AG09319 (cell line): Measurements from ENCODE around the gene DIP2C.

ENCODE experiments used
- DNase-seq: peaks from one replicate; pipeline ENCODE4 v3.0.0-alpha.2; 2010; ENCODE audit warnings: low read depth; ENCODE audit errors: extremely low read depth
- TF ChIP-seq, protein P1 (sequence below): IDR thresholded peaks from 2 replicates; pipeline ENCODE4 v1.5.1; 2011; ENCODE audit warnings: low read depth, mild to moderate bottlenecking, inconsistent platforms, low read length, moderate library complexity

DIP2C gene

DNA sequence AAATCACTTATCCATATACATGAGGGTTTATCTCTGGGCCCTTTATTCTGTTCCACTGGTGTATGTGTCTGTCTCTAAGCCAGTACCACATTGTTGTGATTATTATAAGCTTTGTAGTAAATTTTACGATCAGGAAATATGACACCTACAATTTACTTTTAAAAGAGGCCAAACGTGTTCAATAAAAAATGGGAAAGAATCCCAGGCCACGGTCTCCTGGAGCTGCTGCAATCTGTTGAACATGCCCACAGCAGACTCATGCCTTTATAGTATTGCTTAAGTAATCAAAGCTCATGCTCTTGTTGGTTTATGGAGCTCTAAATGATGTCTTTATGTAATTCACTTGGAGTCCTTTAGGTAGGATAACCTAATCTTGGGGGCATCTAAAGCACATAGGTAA, 281.2 kb downstream of the DIP2C start:
- peak; percentile 64 for DNase-seq
- TF ChIP-seq, protein P1, sequence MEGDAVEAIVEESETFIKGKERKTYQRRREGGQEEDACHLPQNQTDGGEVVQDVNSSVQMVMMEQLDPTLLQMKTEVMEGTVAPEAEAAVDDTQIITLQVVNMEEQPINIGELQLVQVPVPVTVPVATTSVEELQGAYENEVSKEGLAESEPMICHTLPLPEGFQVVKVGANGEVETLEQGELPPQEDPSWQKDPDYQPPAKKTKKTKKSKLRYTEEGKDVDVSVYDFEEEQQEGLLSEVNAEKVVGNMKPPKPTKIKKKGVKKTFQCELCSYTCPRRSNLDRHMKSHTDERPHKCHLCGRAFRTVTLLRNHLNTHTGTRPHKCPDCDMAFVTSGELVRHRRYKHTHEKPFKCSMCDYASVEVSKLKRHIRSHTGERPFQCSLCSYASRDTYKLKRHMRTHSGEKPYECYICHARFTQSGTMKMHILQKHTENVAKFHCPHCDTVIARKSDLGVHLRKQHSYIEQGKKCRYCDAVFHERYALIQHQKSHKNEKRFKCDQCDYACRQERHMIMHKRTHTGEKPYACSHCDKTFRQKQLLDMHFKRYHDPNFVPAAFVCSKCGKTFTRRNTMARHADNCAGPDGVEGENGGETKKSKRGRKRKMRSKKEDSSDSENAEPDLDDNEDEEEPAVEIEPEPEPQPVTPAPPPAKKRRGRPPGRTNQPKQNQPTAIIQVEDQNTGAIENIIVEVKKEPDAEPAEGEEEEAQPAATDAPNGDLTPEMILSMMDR: no peak

DNA sequence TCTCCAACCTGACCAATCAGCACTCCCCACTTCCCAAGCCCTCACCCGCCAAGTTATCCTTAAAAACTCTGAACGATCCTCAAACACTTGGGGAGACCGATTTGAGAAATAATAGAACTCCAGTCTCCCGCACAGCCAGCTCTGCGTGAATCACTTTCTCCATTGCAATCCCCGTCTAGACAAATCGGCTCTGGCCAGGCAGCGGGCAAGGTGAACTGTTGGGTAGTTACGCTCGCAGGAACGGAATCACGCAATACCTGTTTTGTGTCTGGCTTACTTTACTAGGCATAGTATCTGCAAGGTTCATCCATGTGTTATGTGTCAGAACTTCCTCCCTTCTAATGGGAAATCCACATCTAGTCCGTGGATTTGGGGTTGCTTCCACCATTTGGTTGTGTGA, 282.5 kb downstream of the DIP2C start:
- no peak for DNase-seq

GRCh38 chr10:405648-406047, 283.8 kb downstream of the DIP2C start:
- DNase-seq: no peak
- TF ChIP-seq, protein P1: no peak

More for the DNA sequence above, 282.5 kb downstream of the DIP2C start:
- TF ChIP-seq, protein P1: no peak

DNA sequence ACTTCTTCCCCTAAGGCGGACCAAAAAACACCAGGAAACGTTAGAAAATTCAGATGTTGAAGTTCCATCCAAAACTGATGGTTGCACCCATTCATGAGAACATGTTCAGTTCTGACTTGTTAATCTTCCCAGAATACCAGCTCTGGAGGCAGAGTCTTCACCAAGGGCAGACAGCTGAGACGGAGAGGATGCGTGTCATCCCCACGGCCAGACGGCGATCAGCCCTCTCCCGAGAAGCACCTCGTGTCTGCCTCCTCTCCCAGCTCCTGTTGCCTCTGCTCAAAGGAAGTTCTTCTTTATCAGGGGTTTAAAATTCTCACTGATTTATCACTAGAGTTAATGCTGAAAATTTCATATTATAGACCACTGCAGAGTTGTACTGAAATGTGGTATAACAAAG, 284.5 kb downstream of the DIP2C start:
- DNase-seq: no peak
- TF ChIP-seq, protein P1: no peak

DNA sequence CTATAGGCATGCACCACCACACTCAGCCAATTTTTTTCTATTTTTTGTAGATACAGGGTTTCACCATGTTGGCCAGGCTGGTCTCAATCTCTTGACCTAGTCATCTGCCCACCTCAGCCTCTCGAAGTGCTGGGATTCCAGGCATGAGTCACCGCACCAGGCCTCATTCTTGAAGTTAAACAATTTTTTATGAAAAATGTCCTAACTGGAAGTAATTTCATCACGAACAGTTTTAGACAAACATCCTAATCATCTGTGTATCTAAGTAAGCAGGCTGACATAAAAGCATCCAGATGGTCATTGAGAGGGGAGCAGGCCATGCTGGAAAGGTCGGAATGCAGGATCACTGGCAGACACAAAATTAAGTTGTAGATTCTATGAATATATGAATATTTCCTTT, 285.1 kb downstream of the DIP2C start:
- TF ChIP-seq, protein P1: no peak
- peak; percentile 77 for DNase-seq

DNA sequence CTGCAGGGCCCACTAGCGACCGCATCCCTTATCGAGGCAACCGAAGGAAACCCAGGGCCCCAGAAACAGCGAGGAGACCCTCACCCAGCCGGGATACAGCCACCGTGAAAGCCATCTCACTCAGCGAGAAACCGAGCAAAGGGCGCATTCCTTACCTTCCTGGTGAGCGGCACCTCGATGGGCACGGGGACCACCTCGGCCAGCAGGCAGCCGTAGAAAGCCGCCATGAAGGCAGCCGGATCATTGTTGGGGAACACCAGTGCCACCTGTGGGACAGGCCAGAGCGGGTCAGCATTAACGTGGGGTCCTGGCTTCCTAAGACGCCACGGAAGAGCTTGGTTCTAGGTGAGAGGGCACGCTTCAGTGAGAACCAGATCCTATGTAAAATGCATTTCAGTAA, 290.5 kb downstream of the DIP2C start:
- DNase-seq: no peak

GRCh38 chr10:397321-398068, 292.0 kb downstream of the DIP2C start:
- TF ChIP-seq, protein P1: no peak
- DNase-seq: no peak

More for the DNA sequence above, 290.5 kb downstream of the DIP2C start:
- TF ChIP-seq, protein P1: no peak
